ENCODE measurements around the gene RIMKLA.

- TF ChIP-seq EZH2 (IDR thresholded peaks at IDR 0.05) (no peak), POLR2AphosphoS5 (IDR thresholded peaks at IDR 0.05; ENCODE audit: borderline replicate concordance, low read depth, low read length) (no peak), FOXP2 (optimal IDR thresholded peaks at IDR 0.05; ENCODE audit: control extremely low read depth, extremely low read length, insufficient read depth) (no peak)
These were observed 43.6 kb upstream of the RIMKLA start for GRCh38 chr1:42336978-42337377.
